Activated T-helper 1 cell treated with anti-CD3 and anti-CD28 coated beads, Interleukin-2, amount 50 U/mL, for 16 hours (primary cell): Measurements from ENCODE around the gene RNF149.

Source experiments
- DNase-seq, 2 donors: peaks; one replicate each; pipeline ENCODE4 v3.0.0-alpha.2; 2020; ENCODE audit warnings: low read depth in 1 of 2, low spot score in 1 of 2

The RNF149 gene

GRCh38 chr2:101232770-101233169 lies 75.7 kb downstream of the RNF149 start:
- DNase-seq, result no peak

GRCh38 chr2:101231937-101232730 lies 76.4 kb downstream of the RNF149 start:
- no peak for DNase-seq

- no peak for DNase-seq
Measured at GRCh38 chr2:101231240-101231639, 77.3 kb downstream of the RNF149 start.

- no peak for DNase-seq
Measured at GRCh38 chr2:101230541-101231001, 77.9 kb downstream of the RNF149 start.
